Fibroblast of lung (primary cell): ENCODE measurements around the gene CRIP1.

Experiments used
- EZH2 ChIP-seq: IDR thresholded peaks from 2 replicates; pipeline ENCODE4 v1.5.1; 2012; ENCODE audit warnings: low read length, control low read depth, mild to moderate bottlenecking; ENCODE audit errors: missing control alignments
- TF ChIP-seq, protein P1 (sequence below), 2 donors: IDR thresholded peaks in 1 of 2; conservative IDR thresholded peaks in 1 of 2; 1 replicate in 1 of 2; 2 replicates in 1 of 2; pipeline ENCODE4 v1.5.1; 2011 to 2012; ENCODE audit warnings: low read length in 2 of 2, control low read depth in 1 of 2, inconsistent platforms in 1 of 2, low read depth in 1 of 2, mild to moderate bottlenecking in 1 of 2

GRCh38 chr14:105471823-105472485 is 14.7 kb upstream of the CRIP1 start:
- TF ChIP-seq, protein P1, sequence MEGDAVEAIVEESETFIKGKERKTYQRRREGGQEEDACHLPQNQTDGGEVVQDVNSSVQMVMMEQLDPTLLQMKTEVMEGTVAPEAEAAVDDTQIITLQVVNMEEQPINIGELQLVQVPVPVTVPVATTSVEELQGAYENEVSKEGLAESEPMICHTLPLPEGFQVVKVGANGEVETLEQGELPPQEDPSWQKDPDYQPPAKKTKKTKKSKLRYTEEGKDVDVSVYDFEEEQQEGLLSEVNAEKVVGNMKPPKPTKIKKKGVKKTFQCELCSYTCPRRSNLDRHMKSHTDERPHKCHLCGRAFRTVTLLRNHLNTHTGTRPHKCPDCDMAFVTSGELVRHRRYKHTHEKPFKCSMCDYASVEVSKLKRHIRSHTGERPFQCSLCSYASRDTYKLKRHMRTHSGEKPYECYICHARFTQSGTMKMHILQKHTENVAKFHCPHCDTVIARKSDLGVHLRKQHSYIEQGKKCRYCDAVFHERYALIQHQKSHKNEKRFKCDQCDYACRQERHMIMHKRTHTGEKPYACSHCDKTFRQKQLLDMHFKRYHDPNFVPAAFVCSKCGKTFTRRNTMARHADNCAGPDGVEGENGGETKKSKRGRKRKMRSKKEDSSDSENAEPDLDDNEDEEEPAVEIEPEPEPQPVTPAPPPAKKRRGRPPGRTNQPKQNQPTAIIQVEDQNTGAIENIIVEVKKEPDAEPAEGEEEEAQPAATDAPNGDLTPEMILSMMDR (conservative IDR thresholded peaks at IDR 0.05 in 1 of 2, IDR thresholded peaks at IDR 0.05 in 1 of 2; ENCODE audit: low read depth in 1 of 2, low read length in 2 of 2), result no peak
- TF ChIP-seq EZH2, result no peak
